RWPE2 (cell line): ENCODE data around the gene FUZ.

Experiments used
- ATAC-seq: fragments of 200-7000 bp; cut with Tn5 transposase; 3 replicates; pipeline ENCODE4 v1.9.1; 2021; ENCODE audit warnings: low read depth
- DNase-seq: peaks from one replicate; pipeline ENCODE4 v3.0.0-alpha.2; 2020; ENCODE audit warnings: low spot score
- H3K27ac ChIP-seq: fragments of 450-650 bp; 2 replicates; pipeline ENCODE4 v1.5.1; 2017; ENCODE audit warnings: mild to moderate bottlenecking; ENCODE audit not compliant: poor library complexity, severe bottlenecking
- H3K27me3 ChIP-seq: fragments of 250-450 bp; sonication (Bioruptor Pico); 2 replicates; pipeline ENCODE4 v1.5.1; 2021; ENCODE audit warnings: mild to moderate bottlenecking, moderate library complexity; ENCODE audit not compliant: insufficient read depth, poor library complexity, severe bottlenecking
- H3K36me3 ChIP-seq: fragments of 250-450 bp; sonication (Bioruptor Pico); 2 replicates; pipeline ENCODE4 v1.5.1; 2020; ENCODE audit warnings: low read depth, mild to moderate bottlenecking, moderate library complexity
- H3K4me1 ChIP-seq: fragments of 250-450 bp; sonication (Bioruptor Pico); 2 replicates; pipeline ENCODE4 v1.5.1; 2021; ENCODE audit warnings: mild to moderate bottlenecking, moderate library complexity; ENCODE audit not compliant: insufficient read depth, poor library complexity, severe bottlenecking
- H3K4me3 ChIP-seq: fragments of 250-450 bp; sonication (Bioruptor Pico); 2 replicates; pipeline ENCODE4 v1.5.1; 2021; ENCODE audit warnings: mild to moderate bottlenecking, moderate library complexity; ENCODE audit not compliant: severe bottlenecking
- H3K9me3 ChIP-seq: fragments of 250-450 bp; sonication (Bioruptor Pico); 2 replicates; pipeline ENCODE4 v1.5.1; 2021; ENCODE audit warnings: mild to moderate bottlenecking, moderate library complexity; ENCODE audit not compliant: severe bottlenecking
- TF ChIP-seq, protein P1 (sequence below): fragments of 450-650 bp; IDR thresholded peaks from one replicate; pipeline ENCODE4 v1.5.1; 2017; ENCODE audit warnings: mild to moderate bottlenecking, moderate library complexity; ENCODE audit not compliant: poor library complexity, severe bottlenecking

Gene FUZ

DNA sequence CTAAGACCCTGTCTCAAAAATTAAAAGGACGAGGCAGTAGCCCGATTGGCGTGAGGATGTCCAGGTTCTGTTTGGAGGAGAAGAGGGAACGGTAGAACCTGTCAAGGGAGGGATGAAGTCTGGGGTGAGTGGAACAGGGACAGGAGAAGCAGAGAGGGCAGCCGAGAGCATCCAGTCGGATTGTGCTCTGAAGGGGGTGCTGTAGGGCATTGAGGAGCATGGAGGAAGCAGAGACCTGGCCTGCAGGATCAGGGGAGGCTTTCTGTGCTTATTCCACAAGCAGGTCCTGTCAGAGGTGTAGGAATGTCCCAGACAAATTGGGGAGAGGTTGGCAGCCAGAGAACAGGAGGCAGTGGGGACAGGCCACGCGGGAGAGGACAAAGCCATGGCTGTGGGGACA is 32.2 kb downstream of the FUZ start:
- no peaks in the 10 kb centered on the region for H3K4me1 ChIP-seq
- ATAC-seq (no peak), DNase-seq (no peak)
- no peak overlapping the region for H3K27ac ChIP-seq
- no peak overlapping the region for H3K4me3 ChIP-seq
- H3K36me3 ChIP-seq, result peaks cover 36% of the 10 kb centered on the region
- TF ChIP-seq, protein P1, sequence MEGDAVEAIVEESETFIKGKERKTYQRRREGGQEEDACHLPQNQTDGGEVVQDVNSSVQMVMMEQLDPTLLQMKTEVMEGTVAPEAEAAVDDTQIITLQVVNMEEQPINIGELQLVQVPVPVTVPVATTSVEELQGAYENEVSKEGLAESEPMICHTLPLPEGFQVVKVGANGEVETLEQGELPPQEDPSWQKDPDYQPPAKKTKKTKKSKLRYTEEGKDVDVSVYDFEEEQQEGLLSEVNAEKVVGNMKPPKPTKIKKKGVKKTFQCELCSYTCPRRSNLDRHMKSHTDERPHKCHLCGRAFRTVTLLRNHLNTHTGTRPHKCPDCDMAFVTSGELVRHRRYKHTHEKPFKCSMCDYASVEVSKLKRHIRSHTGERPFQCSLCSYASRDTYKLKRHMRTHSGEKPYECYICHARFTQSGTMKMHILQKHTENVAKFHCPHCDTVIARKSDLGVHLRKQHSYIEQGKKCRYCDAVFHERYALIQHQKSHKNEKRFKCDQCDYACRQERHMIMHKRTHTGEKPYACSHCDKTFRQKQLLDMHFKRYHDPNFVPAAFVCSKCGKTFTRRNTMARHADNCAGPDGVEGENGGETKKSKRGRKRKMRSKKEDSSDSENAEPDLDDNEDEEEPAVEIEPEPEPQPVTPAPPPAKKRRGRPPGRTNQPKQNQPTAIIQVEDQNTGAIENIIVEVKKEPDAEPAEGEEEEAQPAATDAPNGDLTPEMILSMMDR, result no peak
- no peaks in the 10 kb centered on the region for H3K27me3 ChIP-seq
- H3K9me3 ChIP-seq, result no peaks in the 10 kb centered on the region

DNA sequence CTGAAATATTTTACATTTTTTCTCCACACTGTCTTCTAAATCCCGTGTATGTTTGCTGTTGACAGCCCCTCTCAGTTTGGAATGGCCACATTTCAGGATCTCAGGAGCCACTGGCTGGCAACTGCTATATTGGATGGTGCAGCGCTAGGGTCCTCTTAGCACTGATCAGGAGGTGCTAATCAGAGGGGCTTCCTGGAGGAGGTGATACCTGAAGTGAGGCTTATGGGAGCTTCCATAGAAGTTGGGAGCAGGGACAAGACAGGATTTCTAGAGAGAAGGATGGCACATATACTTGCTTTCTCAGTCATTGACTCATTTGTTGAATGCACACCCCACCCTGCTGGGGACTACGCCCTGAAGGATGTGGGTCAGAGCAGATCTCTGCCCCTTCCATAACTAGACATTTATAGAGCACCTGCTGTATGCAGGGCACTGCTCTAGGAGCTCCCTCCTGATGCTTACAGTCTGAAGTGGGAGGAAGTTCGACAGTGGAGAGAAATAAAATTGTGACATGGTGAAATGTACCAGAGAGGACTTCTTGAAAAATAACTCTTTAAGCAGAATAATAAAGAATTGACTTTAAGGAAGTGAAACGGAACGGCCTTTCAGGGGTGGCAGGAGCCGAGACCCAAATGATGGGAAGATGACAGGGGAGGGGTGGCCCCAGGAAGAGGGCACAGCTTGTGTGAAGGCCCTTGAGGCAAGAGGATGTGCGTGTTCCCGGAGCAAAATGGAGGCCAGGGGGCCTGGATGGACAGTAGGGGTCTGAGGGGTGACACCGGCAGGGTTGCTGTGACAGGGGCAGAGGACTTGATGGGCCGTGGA is 33.1 kb downstream of the FUZ start:
- H3K9me3 ChIP-seq, result no peaks in the 10 kb centered on the region
- H3K27ac ChIP-seq, result no peak overlapping the region
- TF ChIP-seq, protein P1, result no peak
- no peak for ATAC-seq
- no peak overlapping the region for H3K4me3 ChIP-seq
- no peak for DNase-seq
- no peaks in the 10 kb centered on the region for H3K4me1 ChIP-seq
- H3K27me3 ChIP-seq, result no peaks in the 10 kb centered on the region
- H3K36me3 ChIP-seq, result peaks cover 36% of the 10 kb centered on the region

DNA sequence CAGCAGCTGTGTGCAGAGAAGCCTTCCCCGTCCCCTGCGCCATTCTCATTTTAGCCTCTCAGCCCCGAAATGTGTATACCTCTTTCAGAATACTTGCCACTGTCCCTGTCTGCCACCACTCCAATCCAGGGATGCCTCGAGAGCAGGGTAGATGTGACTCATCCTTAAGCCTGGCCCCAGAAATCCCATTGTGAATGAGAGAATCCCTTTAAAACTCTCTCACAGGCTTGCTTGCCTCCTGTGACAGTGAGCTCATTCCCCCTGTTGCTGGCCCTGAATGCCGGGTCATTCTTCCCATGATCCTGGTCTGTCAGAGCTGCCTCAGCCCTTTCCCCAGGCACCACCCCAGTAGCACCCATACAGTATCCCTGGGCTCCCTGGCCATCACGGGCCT is 36.7 kb downstream of the FUZ start:
- TF ChIP-seq, protein P1, result no peak
- H3K27ac ChIP-seq, result no peak overlapping the region
- ATAC-seq, result no peak

DNA sequence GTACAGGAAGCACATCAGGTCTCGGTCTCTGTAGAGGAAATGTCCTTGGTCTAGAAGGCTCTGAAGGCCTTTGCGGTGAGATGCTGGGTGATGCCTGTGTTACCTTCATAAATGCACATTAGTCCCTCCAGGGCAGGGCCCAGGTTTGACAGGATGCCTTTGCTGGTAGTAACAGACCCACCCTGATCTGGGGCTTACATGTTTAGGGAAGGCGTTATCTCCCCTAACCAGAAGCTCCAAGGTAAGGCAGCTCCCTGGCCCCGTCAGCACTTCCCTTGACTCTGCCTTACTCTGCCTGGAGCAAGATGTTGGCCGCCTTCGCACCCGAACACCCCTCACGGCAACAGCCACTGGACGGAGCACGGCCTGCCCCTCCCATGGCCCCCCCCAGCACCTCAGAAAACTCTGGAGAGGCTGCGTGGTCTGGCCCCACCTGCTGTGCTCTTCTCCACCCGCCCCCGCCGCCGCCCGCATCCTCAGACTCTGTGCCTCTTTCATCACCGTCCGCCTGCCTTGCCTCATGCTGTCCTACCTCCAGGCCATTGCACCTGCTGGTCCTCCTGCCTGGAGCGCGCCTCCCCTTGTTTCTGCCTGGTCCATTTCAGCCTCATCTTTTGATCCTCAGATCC is 37.2 kb downstream of the FUZ start:
- Histone ChIP-seq H3K36me3 (peaks cover 15% of the 10 kb centered on the region), H3K4me3 (no peak overlapping the region), H3K9me3 (no peaks in the 10 kb centered on the region), H3K4me1 (no peaks in the 10 kb centered on the region), H3K27ac (no peak overlapping the region), H3K27me3 (no peaks in the 10 kb centered on the region)
- TF ChIP-seq, protein P1, result no peak
- ATAC-seq (no peak), DNase-seq (no peak)

More for the DNA sequence above, 36.7 kb downstream of the FUZ start:
- DNase-seq, result no peak
- Histone ChIP-seq H3K4me3 (no peak overlapping the region), H3K27me3 (no peaks in the 10 kb centered on the region), H3K36me3 (peaks cover 15% of the 10 kb centered on the region), H3K9me3 (no peaks in the 10 kb centered on the region), H3K4me1 (no peaks in the 10 kb centered on the region)

DNA sequence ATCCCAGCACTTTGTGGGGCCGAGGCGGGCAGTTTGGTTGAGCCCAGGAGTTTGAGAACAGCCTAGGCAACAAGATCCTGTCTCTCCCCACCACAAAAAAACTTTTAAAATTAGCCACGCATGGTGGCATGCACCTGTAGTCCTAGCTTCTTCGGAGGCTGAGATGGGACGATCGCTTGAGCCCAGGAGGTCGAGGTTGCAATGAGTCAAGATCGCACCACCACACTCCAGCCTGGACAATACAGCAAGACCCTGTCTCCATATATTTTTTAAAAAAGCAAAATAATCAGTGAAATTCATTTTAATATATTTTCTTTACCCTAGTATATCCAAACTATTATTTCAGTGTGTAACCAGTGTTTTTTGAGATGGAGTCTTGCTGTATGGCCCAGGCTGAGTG is 38.1 kb downstream of the FUZ start:
- no peaks in the 10 kb centered on the region for H3K9me3 ChIP-seq
- DNase-seq, result no peak
- no peak for ATAC-seq
- H3K36me3 ChIP-seq, result peaks cover 15% of the 10 kb centered on the region
- TF ChIP-seq, protein P1, result no peak
- H3K27ac ChIP-seq, result no peak overlapping the region
- no peak overlapping the region for H3K4me3 ChIP-seq
- no peaks in the 10 kb centered on the region for H3K27me3 ChIP-seq
- no peaks in the 10 kb centered on the region for H3K4me1 ChIP-seq
